ENCODE results near the gene NAT10.
"Not testable (repeated sequence)": the region's sequence is repeated elsewhere in the genome, so short reads cannot be mapped to it uniquely, and the experiment has no call there.

NAT10 gene

DNA sequence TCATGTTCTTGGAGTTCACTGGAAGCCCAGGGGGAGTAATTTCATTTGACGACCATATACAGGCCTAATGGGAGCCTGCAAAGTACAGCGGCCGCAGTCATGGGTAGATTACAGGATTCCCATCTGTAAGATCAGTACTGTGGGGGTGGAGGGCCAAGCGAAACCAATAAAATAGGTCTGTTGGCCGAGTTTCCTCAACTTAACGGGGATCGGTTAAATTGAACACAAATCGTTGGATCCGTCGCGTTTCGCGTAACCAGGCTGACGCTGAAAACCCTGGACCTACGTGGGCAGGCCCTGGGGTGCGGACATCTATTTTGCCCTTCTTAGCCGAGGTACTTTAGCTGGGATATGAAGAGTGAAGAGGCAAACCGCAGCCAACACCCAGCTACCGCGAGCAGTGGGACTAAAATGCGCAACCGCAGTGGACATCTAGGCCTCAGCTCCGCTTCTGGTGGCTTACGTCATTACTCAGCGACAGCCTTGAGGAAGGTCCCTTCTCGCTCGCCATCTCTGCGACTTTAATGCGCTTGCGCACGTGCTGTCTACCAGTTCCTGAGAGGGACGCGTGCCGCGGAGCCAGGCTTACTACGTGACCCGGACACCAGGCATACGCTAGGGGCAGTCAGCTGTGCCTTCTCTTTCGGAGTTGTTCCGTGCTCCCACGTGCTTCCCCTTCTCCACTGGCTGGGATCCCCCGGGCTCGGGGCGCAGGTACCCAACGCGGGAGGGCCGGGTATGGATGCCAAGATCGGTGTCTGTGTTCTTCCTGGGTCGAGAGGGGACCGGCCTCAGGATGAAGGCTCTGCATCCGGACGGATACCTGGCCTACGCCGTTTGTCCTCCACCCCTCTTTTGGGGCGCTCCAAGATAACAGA, at the start of gene NAT10:
NAT10 (plus strand) TSS at position 551 of the 878 bp plus-strand sequence. CDS start 2,597 bp downstream, outside the sequence.
- peak; percentile 87 to 91 for DNase-seq (ENCODE audit: low read depth in 2 of 2)

DNA sequence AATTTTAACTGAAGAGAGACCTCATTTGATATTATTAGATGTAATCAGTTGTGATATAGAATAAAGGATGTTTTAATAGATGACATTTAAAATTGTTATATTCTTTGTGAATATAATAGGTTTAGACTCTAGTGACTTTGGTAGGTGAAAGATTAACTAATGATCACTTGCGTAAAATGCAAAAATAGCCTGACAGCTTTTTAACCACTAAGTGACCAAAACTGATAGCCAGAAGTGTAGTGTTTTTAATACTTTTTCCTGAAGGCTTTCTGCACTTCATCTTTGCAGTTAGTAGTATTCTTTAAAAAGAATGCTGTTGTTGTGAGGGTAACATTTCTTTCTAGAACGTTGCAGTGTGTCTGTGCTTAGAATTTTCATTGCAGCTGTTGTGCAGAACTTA, 48.8 kb upstream of the NAT10 start:
- DNase-seq (ENCODE audit: low read depth in 2 of 2), result no peak

DNA sequence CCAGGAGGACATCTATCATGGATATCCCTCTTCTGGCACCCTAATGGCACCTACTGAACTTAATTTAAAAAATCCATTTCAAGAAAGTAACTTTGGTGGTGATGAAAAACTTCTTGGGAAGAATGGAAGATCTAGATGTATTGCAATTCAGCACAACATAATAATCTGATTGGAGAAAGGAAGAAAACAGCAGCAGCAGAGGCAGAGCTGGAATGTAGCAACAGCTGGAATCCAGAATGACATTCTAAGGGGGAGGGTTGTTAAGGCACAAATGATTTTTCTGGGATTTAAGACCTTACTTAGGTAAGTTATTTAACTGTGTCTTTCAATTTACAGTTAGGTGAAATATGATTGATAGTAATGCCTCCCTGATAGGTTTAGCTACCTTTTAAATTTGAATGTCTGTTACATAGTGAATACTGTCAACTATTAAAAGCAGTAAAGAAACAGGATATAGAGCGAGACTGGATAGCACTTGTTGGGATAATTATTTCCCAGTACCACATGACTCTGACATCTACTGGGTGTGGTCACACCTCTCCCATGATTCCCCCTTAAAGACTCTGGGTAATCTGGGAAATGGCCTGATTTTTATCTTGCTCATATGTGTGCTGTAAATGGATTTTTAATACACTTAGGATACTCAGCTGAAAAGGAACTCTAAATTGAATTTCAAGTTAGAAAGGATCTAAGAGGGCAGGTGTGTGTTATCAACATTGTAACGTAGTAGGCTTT, 42.2 kb upstream of the NAT10 start:
- no peak for DNase-seq (ENCODE audit: low read depth in 2 of 2)

DNA sequence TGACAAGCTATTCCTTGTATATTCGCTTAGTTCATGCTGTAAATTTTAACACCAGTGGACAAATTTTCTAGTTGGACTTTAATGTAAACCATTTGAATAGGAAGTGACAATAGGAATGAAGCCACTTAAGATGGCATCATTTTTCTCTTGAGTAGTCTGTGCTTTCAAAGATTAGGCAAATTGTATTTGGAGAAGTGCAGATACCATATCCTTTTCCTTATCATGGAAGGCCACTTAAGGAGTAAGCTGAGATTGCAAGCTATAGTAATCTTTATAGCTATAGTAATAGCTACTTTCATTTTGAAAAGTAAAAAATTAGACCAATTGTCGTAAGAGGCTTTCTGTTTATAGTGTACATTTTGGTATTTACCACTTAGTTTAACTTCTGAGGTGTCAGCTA, 41.1 kb upstream of the NAT10 start:
- no peak for DNase-seq (ENCODE audit: low read depth in 2 of 2)

DNA sequence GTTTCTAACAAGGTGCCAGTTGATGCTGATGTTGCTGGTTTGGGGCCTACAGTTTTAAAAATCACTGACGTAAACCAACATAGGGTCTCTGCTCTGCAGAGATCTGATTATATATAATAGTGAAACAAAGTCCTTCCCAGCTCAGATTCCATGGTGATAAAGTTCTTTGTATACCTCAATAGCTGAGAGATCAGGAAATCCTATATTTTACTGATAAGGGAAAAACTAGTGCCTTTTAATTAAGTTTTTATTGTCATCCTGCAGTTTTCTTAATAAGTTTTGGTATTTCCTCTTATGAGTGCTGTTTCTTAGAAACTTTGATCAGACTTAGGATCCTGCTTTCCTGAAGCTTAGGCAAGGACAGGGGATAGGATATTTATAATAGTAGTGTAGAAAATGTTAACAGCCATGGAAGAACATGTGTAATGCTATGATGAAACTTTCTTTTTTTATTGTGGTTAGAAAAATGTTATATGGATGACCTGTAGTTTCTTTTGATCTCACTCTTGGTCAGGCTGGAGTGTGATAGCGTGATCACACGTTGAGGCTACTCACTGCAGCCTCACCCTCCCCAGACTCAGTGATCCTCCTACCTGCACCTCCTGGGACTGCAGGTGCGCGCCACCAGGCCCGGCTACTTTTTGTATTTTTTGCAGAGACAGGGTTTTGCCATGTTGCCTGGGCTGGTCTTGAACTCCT, 39.8 kb upstream of the NAT10 start:
- DNase-seq (ENCODE audit: low read depth in 2 of 2), result no peak

DNA sequence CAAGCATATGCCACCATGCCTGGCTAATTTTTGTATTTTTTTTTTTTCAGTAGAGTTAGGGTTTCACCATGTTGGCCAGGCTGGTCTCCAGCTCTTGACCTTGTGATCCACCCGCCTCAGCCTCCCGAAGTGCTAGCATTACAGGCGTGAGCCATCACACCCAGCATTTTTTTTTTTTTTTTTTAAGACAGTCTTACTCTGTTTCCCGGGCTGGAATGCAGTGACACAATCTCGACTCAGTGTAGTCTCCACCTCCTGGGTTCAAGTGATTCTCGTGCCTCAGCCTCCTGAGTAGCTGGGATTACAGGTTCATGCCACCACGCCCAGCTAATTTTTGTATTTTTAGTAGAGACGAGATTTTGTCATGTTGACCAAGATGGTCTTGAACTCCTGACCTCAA, 38.7 kb upstream of the NAT10 start:
- not testable (repeated sequence) for DNase-seq (ENCODE audit: low read depth in 2 of 2)

DNA sequence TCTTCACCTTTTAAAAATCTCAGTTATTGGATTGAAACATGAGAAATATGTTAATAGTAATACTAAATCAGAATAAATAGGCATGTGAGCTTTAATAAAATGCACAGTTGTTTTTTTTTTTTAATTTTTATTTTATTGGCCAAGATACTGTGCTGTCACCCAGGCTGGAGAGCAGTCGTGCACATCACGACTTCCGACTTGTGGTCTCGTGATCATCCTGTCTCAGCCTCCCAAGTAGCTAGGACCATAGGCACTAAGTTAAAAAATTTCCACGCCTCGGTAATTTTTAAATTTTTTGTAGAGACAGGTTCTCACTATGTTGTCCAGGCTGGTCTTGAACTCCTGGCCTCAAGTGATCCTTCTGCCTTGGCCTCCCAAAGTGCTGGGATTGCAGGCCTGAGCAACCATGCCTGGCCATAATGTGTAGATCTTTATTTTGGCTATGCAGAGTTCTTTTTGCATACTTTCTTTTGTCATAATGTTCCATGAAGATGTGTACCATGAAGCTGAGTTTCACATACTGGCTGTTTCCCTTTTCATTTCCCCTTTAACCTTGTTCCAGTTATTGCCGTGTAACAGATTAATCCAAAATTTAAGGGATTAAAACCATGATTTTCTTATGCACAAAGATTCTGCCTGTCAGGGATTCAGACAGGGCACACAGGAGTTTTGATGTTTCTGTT, 37.9 kb upstream of the NAT10 start:
- DNase-seq (ENCODE audit: low read depth in 2 of 2), result no peak

DNA sequence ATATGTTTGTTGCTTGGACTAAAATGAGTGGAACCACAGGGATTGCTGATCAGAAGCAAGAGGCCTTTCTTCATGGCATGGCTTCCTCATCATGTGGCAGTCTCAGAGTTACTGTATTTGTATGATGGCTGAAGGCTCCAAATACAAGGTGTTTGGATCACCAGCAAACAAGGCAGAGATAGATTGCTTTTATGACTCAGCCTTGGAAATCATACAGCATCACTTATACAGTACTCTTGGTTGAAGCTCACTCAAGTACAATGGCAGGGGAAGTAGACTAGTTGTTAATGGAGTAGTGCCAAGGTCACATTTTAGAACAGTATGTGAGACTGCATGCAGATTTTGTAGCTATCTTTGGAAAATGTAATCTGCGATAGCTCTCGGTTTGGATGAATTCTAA, 37.3 kb upstream of the NAT10 start:
- DNase-seq (ENCODE audit: low read depth in 2 of 2), result no peak

DNA sequence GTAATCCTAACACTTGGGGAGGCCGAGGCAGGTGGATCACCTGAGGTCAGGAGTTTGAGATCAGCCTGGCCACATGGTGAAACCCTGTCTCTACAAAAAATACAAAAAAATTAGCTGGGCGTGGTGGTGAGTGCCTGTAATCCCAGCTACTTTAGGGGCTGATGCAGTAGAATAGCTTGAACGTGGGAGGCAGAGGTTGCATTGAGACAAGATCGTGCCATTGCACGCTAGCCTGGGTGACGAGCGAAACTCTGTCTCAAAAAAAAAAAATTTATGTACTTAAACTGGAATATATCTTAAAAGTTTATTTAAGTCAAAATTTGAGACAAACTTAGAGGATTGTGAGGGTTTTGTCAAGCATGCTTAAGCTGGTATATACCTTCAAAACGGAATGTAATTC, 34.1 kb upstream of the NAT10 start:
- DNase-seq (ENCODE audit: low read depth in 2 of 2), result not testable (repeated sequence)

DNA sequence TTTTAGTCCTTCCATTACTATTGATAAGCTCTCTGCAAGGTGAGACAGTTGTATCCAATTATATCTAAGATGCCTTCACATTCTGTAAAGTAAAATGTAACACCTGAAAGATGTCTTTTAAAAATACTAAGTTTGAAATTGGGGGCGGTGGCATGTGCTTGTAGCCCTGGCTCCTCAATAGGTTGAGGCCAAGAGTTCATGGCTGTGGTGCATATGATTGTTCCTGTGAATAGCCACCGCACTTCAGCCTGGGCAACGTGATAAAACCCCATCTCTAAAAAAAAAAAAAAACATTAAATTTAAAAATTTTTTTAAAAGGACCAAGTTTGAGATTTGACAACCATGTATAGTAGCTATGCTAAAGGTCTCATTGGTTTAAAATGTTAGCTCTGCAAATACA, 33.4 kb upstream of the NAT10 start:
- no peak for DNase-seq (ENCODE audit: low read depth in 2 of 2)

DNA sequence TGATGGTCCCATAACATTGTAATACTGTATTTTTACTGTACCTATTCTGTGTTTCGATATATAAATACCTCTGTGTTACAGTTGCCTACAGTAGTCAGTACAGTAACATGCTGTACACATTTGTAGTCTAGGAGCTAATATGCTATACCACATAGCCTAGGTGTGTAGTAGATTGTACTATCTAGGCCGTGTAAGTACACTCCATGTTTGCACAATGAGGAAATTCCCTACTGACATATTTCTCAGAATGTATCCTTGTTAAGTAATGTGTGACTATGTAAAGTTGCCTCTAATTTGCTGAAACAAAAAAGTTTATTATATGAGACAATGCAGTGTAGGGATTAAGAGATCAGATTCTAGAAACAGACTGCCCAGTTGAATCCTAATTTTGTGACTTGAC, 32.6 kb upstream of the NAT10 start:
- DNase-seq (ENCODE audit: low read depth in 2 of 2), result no peak

DNA sequence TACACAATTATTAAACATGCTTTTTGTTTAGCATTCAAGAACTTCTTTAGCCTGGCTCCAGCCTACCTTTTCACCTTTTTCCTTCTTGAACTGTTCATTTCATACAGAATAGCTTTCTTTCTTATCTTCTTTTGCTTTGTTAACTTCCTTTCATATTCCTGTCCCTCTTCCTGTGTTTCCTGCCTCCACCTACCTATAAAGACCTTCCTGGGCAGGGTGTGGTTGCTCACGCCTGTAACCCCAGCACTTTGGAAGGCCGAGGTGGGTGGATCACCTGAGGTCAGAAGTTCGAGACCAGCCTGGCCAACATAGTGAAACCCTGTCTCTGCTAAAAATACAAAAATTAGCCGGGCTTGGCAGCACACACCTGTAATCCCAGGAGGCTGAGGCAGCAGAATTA, 31.0 kb upstream of the NAT10 start:
- DNase-seq (ENCODE audit: low read depth in 2 of 2), result no peak

DNA sequence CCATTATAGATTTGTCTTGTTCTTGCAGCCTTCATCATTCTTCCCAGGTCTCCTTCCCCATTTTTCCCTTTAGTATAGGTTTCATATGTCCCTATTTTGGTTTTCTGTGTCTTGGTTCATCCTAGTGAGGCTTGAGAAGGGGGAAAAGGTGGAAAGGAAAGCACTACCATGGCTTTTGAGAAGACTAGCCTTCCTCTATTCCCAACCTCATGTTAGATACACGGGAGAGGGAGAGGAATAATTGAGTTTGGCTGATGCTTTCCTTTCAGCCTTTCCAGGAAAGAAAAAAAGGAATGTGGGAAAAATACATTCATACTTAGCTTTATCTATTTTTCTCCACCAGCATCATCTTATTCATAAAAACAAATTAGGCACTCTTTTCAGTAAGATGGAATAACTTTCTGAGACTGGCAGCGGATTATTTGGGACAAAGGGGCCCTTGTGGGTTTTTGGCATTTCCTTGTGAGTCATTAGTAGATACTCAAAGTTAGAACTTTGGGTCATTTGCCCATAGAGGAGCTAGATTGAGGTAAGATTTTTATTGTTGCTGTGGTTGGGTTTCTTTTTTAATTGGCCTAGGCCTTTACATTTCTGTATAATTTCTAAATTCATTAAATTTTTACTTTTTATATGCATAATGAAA, 30.1 kb upstream of the NAT10 start:
- DNase-seq (ENCODE audit: low read depth in 2 of 2), result no peak

DNA sequence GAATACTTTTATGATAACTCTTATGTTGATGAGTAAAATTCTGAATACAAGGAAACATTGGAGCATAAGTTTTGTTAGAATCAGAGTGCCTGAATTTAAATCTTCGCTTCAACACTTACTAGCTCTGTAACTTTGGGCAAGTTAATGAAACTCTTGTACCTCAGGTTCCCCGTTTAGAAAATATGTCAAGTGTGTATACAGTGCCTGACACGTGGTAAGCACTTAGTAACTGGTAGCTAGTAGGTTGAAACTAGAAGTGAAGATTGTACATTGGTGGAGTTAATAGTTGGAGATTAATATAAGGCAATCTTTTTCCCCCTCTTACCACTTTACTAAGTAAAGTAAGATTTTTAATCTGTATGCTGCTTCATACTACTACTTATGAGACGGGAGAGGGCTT, 24.8 kb upstream of the NAT10 start:
- no peak for DNase-seq (ENCODE audit: low read depth in 2 of 2)

DNA sequence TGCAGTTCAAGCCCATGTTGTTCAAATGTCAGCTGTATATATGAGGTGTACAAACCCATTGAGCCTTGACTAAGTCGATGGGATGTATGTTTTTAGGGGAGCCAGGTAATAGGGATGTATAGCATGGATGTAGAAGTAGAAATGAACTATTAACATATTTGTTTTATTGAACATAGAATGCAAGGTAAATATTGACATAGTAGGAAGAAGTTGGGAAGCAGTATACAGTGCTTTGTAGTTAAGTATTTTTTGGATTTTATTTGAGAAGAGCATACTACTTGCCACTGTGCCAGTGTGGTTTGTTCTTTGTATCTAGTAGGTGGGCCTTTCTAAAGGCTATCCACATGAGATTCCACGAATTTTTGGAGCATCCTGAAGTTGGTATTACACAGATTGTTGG, 20.8 kb upstream of the NAT10 start:
- no peak for DNase-seq (ENCODE audit: low read depth in 2 of 2)

DNA sequence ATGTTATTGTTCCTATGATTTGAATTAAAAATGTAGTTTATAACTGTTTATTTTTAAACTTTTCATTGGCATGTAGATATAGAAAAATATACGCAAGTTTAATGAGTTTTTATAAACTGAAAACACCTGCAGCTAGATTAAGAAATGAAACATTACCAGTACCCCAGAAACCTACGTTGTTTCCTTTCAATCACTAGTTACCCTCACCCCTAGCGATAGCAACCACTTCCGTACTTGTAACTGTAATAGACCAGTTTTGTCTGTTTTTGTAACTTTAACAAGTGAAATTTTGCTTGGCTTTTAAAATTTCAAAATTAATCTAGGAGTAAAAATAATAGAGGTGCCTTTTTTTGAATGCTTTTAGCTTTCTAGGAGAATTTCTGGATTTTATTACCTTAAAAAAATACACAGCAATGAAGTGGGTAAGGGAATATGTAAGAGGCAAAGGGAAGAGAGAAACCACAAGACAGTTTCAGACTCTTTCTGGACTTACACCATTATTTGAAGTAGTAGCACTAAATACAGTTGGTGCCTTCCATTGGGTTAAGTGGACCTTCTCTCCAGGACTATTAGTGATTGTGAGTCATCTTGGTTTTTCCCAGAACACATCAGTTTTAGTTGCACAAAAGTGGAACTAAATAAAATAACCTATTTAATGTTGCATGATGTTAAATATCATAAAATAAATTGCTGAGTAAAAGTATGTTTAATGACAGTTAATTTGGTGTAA, 18.7 kb upstream of the NAT10 start:
- no peak for DNase-seq (ENCODE audit: low read depth in 2 of 2)

DNA sequence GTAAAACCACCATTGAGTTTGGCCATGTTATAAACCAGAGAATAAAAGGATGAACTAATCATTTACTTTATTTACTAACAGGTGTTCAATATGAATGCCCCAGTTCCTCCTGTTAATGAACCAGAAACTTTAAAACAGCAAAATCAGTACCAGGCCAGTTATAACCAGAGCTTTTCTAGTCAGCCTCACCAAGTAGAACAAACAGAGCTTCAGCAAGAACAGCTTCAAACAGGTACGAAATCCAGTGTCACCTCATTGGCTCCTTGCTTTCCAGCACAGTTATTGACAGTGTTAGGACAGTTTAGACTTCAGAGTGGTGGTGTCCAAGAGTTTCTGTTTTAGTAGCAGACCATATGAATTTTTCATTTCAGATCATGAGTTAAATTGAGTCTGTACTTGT, 13.6 kb upstream of the NAT10 start:
- DNase-seq (ENCODE audit: low read depth in 2 of 2), result no peak

DNA sequence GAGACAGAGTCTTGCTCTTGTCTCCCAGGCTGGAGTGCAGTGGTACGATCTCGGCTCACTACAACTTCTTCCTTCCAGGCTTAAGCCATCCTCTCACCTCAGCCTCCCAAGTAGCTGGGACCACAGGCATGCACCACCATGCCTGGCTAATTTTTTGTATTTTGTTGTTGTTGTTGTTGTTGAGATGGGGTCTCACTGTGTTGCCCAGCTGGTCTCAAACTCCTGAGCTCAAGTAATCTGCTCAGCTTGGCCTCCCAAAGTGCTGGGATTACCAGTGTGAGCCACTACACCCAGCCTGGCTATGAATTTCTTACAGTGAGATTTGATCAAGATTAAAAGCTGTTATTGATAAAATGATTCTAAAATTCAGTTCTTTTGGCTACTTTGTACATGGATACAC, 10.5 kb upstream of the NAT10 start:
- not testable (repeated sequence) for DNase-seq (ENCODE audit: low read depth in 2 of 2)

DNA sequence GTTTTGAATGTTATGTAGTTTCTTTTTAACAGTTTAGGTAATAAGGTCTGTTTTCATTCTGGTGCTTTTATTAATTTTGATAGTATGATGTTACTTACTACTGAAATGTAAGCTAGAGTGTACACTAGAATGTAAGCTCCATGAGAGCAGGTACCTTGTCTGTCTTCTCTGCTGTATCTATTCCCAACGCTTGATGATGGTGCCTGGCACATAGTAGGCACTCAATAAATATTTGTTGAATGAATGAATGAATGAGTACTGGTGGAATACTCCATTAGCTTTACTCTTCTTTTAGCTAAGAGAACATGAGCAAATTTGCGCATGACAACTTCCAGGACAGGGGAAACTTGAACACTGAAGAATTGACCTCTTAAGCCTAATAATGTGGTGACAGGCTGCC, 6.6 kb upstream of the NAT10 start:
- DNase-seq (ENCODE audit: low read depth in 2 of 2), result no peak

DNA sequence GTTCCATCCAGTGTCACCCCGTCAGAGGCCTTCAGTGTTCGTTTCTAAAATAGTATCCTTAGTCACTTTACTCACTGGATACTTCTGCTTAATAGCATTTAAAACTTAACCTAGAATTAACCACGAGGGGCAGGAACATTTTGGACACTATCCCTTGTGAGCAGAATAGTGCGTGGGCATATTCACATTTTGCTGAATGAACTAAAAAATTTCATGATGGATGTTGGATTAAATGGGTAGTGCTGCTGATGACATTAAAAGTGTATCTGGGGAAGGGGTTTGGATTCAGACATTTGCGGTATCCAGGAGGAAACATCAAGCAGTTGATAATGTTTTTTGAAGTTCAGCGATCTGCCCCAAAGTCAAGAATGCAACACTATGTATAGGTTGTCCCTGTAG, 750 bp upstream of the NAT10 start:
- DNase-seq (ENCODE audit: low read depth in 2 of 2), result no peak

All from stimulated activated CD4-positive, alpha-beta T cell treated with anti-CD3 and anti-CD28 coated beads, Interleukin-1b, Interleukin-23, amount 100 ng/mL, for 1 hour (primary cell).